ENCODE results near the gene DOCK2.

The DOCK2 gene

DNA sequence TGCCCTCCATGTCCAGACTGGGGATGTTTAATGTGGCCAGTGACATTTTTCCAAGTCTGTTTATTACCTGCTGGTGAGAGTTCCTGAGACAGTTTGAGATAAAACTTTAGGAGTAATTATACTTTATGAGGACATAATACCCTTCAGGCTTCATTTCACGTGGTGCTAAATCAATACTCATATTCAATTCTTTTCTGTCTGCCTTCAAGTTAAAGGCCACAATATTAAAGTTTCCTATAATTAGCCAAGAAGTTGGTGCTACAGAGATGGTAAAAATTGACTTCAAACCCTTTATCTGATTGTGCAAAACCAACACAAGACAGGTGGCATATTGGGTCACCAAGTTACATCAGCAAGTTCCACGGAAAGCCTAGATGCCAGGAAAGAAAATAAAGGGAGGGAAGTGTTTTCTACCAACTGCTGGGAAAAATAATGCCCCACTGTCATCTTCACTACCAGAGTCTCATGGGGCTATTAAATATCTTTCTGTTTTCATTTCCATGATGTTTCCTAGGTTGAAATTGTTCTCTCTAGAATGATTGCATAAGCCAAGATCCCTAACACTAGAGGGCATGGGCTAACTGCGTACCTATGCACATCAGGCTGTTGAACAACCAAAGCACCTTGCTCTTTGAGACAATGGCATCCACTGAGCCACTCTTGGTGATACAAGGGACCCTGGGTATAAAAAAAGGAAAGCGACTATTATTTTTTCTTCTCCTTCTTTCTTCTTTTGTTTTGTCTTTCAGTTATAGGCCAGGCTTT lies 274.6 kb downstream of the DOCK2 start (continued):
- TF ChIP-seq, protein P1, sequence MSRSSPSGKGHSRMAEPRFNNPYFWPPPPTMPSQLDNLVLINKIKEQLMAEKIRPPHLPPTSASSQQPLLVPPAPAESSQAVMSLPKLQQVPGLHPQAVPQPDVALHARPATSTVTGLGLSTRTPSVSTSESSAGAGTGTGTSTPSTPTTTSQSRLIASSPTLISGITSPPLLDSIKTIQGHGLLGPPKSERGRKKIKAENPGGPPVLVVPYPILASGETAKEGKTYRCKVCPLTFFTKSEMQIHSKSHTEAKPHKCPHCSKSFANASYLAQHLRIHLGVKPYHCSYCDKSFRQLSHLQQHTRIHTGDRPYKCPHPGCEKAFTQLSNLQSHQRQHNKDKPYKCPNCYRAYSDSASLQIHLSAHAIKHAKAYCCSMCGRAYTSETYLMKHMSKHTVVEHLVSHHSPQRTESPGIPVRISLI (tag by site-specific recombination; IDR thresholded peaks at IDR 0.05): no peak
- TF ChIP-seq SCRT2 (tag by site-specific recombination; IDR thresholded peaks at IDR 0.05): peak; percentile 31; the same call in 1 of the 2 replicates
- no peak for TF ChIP-seq ZNF211 (tag by site-specific recombination; IDR thresholded peaks at IDR 0.05; ENCODE audit: low read depth)
- TF ChIP-seq SCRT1 (tag by site-specific recombination; IDR thresholded peaks at IDR 0.05; ENCODE audit: borderline replicate concordance): peak; percentile 85
- TF ChIP-seq ZNF664 (tag by site-specific recombination; IDR thresholded peaks at IDR 0.05): no peak
- TF ChIP-seq SP2 (tag by site-specific recombination; IDR thresholded peaks at IDR 0.05): no peak
- TF ChIP-seq ZNF48 (tag by site-specific recombination; IDR thresholded peaks at IDR 0.05): no peak
- TF ChIP-seq, protein P2, sequence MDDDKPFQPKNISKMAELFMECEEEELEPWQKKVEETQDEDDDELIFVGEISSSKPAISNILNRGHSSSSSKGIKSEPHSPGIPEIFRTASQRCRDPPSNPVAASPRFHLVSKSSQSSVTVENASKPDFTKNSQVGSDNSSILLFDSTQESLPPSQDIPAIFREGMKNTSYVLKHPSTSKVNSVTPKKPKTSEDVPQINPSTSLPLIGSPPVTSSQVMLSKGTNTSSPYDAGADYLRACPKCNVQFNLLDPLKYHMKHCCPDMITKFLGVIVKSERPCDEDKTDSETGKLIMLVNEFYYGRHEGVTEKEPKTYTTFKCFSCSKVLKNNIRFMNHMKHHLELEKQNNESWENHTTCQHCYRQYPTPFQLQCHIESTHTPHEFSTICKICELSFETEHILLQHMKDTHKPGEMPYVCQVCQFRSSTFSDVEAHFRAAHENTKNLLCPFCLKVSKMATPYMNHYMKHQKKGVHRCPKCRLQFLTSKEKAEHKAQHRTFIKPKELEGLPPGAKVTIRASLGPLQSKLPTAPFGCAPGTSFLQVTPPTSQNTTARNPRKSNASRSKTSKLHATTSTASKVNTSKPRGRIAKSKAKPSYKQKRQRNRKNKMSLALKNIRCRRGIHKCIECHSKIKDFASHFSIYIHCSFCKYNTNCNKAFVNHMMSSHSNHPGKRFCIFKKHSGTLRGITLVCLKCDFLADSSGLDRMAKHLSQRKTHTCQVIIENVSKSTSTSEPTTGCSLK (tag by site-specific recombination; IDR thresholded peaks at IDR 0.05): no peak
- TF ChIP-seq ZBTB8A (tag by site-specific recombination; IDR thresholded peaks at IDR 0.05): peak; percentile 36; the same call in 1 of the 2 replicates
- TF ChIP-seq ZNF473 (tag by site-specific recombination; IDR thresholded peaks at IDR 0.05): no peak
- TF ChIP-seq ZNF248 (tag by site-specific recombination; IDR thresholded peaks at IDR 0.05): no peak
- TF ChIP-seq, protein P3, sequence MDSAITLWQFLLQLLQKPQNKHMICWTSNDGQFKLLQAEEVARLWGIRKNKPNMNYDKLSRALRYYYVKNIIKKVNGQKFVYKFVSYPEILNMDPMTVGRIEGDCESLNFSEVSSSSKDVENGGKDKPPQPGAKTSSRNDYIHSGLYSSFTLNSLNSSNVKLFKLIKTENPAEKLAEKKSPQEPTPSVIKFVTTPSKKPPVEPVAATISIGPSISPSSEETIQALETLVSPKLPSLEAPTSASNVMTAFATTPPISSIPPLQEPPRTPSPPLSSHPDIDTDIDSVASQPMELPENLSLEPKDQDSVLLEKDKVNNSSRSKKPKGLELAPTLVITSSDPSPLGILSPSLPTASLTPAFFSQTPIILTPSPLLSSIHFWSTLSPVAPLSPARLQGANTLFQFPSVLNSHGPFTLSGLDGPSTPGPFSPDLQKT (IDR thresholded peaks at IDR 0.05; ENCODE audit: borderline replicate concordance, low read depth, low read length): no peak
- TF ChIP-seq, protein P4, sequence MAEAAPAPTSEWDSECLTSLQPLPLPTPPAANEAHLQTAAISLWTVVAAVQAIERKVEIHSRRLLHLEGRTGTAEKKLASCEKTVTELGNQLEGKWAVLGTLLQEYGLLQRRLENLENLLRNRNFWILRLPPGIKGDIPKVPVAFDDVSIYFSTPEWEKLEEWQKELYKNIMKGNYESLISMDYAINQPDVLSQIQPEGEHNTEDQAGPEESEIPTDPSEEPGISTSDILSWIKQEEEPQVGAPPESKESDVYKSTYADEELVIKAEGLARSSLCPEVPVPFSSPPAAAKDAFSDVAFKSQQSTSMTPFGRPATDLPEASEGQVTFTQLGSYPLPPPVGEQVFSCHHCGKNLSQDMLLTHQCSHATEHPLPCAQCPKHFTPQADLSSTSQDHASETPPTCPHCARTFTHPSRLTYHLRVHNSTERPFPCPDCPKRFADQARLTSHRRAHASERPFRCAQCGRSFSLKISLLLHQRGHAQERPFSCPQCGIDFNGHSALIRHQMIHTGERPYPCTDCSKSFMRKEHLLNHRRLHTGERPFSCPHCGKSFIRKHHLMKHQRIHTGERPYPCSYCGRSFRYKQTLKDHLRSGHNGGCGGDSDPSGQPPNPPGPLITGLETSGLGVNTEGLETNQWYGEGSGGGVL (tag by site-specific recombination; IDR thresholded peaks at IDR 0.05): 0 out of 2 replicates have a peak, but pooled peaks have one; percentile 28
- TF ChIP-seq, protein P5, sequence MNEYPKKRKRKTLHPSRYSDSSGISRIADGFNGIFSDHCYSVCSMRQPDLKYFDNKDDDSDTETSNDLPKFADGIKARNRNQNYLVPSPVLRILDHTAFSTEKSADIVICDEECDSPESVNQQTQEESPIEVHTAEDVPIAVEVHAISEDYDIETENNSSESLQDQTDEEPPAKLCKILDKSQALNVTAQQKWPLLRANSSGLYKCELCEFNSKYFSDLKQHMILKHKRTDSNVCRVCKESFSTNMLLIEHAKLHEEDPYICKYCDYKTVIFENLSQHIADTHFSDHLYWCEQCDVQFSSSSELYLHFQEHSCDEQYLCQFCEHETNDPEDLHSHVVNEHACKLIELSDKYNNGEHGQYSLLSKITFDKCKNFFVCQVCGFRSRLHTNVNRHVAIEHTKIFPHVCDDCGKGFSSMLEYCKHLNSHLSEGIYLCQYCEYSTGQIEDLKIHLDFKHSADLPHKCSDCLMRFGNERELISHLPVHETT (tag by site-specific recombination; IDR thresholded peaks at IDR 0.05): no peak
- TF ChIP-seq, protein P6, sequence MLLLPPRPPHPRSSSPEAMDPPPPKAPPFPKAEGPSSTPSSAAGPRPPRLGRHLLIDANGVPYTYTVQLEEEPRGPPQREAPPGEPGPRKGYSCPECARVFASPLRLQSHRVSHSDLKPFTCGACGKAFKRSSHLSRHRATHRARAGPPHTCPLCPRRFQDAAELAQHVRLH (tag by site-specific recombination; IDR thresholded peaks at IDR 0.05): peak; percentile 16; the same call in 1 of the 2 replicates
- TF ChIP-seq YY2 (tag by site-specific recombination; IDR thresholded peaks at IDR 0.05): no peak
- no peak for TF ChIP-seq ZNF561 (tag by site-specific recombination; IDR thresholded peaks at IDR 0.05; ENCODE audit: borderline replicate concordance)
- TF ChIP-seq ZIC2 (tag by site-specific recombination; IDR thresholded peaks at IDR 0.05): peak; percentile 83
- peak; percentile 57; the same call in 1 of the 2 replicates for TF ChIP-seq OSR2 (tag by site-specific recombination; IDR thresholded peaks at IDR 0.05)
- no peak for TF ChIP-seq HOXC10 (CRISPR knock-in tag; IDR thresholded peaks at IDR 0.05)
- TF ChIP-seq, protein P7, sequence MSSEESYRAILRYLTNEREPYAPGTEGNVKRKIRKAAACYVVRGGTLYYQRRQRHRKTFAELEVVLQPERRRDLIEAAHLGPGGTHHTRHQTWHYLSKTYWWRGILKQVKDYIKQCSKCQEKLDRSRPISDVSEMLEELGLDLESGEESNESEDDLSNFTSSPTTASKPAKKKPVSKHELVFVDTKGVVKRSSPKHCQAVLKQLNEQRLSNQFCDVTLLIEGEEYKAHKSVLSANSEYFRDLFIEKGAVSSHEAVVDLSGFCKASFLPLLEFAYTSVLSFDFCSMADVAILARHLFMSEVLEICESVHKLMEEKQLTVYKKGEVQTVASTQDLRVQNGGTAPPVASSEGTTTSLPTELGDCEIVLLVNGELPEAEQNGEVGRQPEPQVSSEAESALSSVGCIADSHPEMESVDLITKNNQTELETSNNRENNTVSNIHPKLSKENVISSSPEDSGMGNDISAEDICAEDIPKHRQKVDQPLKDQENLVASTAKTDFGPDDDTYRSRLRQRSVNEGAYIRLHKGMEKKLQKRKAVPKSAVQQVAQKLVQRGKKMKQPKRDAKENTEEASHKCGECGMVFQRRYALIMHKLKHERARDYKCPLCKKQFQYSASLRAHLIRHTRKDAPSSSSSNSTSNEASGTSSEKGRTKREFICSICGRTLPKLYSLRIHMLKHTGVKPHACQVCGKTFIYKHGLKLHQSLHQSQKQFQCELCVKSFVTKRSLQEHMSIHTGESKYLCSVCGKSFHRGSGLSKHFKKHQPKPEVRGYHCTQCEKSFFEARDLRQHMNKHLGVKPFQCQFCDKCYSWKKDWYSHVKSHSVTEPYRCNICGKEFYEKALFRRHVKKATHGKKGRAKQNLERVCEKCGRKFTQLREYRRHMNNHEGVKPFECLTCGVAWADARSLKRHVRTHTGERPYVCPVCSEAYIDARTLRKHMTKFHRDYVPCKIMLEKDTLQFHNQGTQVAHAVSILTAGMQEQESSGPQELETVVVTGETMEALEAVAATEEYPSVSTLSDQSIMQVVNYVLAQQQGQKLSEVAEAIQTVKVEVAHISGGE (tag by site-specific recombination; conservative IDR thresholded peaks at IDR 0.05; ENCODE audit: low read depth): no peak
- TF ChIP-seq ZNF626 (tag by site-specific recombination; IDR thresholded peaks at IDR 0.05): no peak
- no peak for TF ChIP-seq ZNF521 (tag by site-specific recombination; IDR thresholded peaks at IDR 0.05)
- TF ChIP-seq ZNF768 (tag by site-specific recombination; IDR thresholded peaks at IDR 0.05): no peak
- peak; percentile 76 for TF ChIP-seq ZNF843 (tag by site-specific recombination; IDR thresholded peaks at IDR 0.05)
- peak; percentile 67; the same call in 1 of the 2 replicates for TF ChIP-seq ZSCAN30 (tag by site-specific recombination; IDR thresholded peaks at IDR 0.05)
- TF ChIP-seq YY1 (tag by site-specific recombination; IDR thresholded peaks at IDR 0.05): 0 out of 2 replicates have a peak, but pooled peaks have one; percentile 20
- peak; percentile 60; the same call in 1 of the 2 replicates for TF ChIP-seq SP7 (tag by site-specific recombination; IDR thresholded peaks at IDR 0.05)
- no peak for TF ChIP-seq ZNF324 (tag by site-specific recombination; IDR thresholded peaks at IDR 0.05)

Data from HEK293 (cell line).